SU-DHL-6 (cell line): ENCODE results near the gene OR4C15.

Source experiments
- EZH2phosphoT487 ChIP-seq: fragments of 200-600 bp; sonication (generic), shearing (Covaris generic); conservative IDR thresholded peaks from 2 replicates; pipeline ENCODE4 v1.6.1; 2018; ENCODE audit warnings: mild to moderate bottlenecking, antibody characterized with exemption, low read length, moderate library complexity, mixed read lengths
- TF ChIP-seq, protein P1 (sequence below): fragments of 200-600 bp; sonication (generic); IDR thresholded peaks from one replicate; pipeline ENCODE4 v1.5.1; 2017; ENCODE audit warnings: antibody characterized with exemption, mild to moderate bottlenecking, low read length, moderate library complexity; ENCODE audit not compliant: insufficient read depth, poor library complexity, severe bottlenecking

GRCh38 chr11:55571828-55572227 is 17.6 kb downstream of the OR4C15 start, which contains the start of gene OR4C16:
- TF ChIP-seq, protein P1, sequence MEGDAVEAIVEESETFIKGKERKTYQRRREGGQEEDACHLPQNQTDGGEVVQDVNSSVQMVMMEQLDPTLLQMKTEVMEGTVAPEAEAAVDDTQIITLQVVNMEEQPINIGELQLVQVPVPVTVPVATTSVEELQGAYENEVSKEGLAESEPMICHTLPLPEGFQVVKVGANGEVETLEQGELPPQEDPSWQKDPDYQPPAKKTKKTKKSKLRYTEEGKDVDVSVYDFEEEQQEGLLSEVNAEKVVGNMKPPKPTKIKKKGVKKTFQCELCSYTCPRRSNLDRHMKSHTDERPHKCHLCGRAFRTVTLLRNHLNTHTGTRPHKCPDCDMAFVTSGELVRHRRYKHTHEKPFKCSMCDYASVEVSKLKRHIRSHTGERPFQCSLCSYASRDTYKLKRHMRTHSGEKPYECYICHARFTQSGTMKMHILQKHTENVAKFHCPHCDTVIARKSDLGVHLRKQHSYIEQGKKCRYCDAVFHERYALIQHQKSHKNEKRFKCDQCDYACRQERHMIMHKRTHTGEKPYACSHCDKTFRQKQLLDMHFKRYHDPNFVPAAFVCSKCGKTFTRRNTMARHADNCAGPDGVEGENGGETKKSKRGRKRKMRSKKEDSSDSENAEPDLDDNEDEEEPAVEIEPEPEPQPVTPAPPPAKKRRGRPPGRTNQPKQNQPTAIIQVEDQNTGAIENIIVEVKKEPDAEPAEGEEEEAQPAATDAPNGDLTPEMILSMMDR, result no peak
- no peak for TF ChIP-seq EZH2phosphoT487
